LNCaP clone FGC (cell line): ENCODE data around the gene TSSK6.
A peak's percentile ranks its signal among the peaks of the same experiment; 100 is the strongest.

Experiments
- DNase-seq: peaks from one replicate; pipeline ENCODE4 v3.0.0-alpha.2; 2011; ENCODE audit warnings: low read depth
- H3K4me3 ChIP-seq: 2 replicates; pipeline ENCODE4 v1.5.1; 2011; ENCODE audit warnings: mild to moderate bottlenecking, low read depth, low read length, control low read depth
- CTCF ChIP-seq: IDR thresholded peaks from 2 replicates; pipeline ENCODE4 v1.5.1; 2012; ENCODE audit warnings: mild to moderate bottlenecking; ENCODE audit not compliant: control insufficient read depth, insufficient read depth; ENCODE audit errors: extremely low read depth

Gene TSSK6

GRCh38 chr19:19531951-19532805, 16.8 kb upstream of the TSSK6 start:
- H3K4me3 ChIP-seq, result no peak overlapping the region
- no peak for DNase-seq
- TF ChIP-seq CTCF, result peak; percentile 95

GRCh38 chr19:19530889-19531288, 15.5 kb upstream of the TSSK6 start:
- H3K4me3 ChIP-seq, result no peak overlapping the region
- no peak for TF ChIP-seq CTCF
- DNase-seq, result no peak

- H3K4me3 ChIP-seq, result no peak overlapping the region
- TF ChIP-seq CTCF, result no peak
- no peak for DNase-seq
These were observed 15.1 kb upstream of the TSSK6 start for GRCh38 chr19:19530423-19530804.

- H3K4me3 ChIP-seq, result no peak overlapping the region
- no peak for DNase-seq
- TF ChIP-seq CTCF, result no peak
These were observed 14.6 kb upstream of the TSSK6 start for GRCh38 chr19:19529783-19530422.

- no peak within 1 kb of the TSS for H3K4me3 ChIP-seq
- no peak for DNase-seq
- TF ChIP-seq CTCF, result no peak
These were observed 13.6 kb upstream of the TSSK6 start, which contains the start of gene YJEFN3 for GRCh38 chr19:19528721-19529490. Gene YJEFN3, plus strand, starts transcription at chr19:19528911. Its CDS starts 22 bp downstream, at chr19:19528933.

- DNase-seq, result no peak
- TF ChIP-seq CTCF, result no peak
- H3K4me3 ChIP-seq, result no peak overlapping the region
These were observed 12.6 kb upstream of the TSSK6 start for GRCh38 chr19:19527674-19528625.
